Activated T-helper 17 cell treated with anti-CD3 and anti-CD28 coated beads, Interleukin-2, amount 50 U/mL, for 72 hours (primary cell): ENCODE measurements around the gene SCYGR7. TPM values are rescaled to one million over a fixed set of nuclear protein-coding genes. Genes with fewer than 3 reads are reported as not detected.

Experiments
- ATAC-seq: fragments of 150-1000 bp; cut with Tn5 transposase; replicated peaks from 2 replicates; pipeline ENCODE4 v1.10.0; 2021; ENCODE audit warnings: mild to moderate bottlenecking, moderate library complexity
- H3K27ac Mint-ChIP-seq: one replicate; pipeline ENCODE4 v1.8.0; 2022; ENCODE audit warnings: mixed read lengths
- H3K27me3 Mint-ChIP-seq: one replicate; pipeline ENCODE4 v1.8.0; 2022; ENCODE audit warnings: mixed read lengths
- H3K36me3 Mint-ChIP-seq: one replicate; pipeline ENCODE4 v1.8.0; 2022; ENCODE audit warnings: low read depth, mild to moderate bottlenecking, mixed read lengths
- H3K4me1 Mint-ChIP-seq: one replicate; pipeline ENCODE4 v1.8.0; 2022; ENCODE audit warnings: mixed read lengths
- H3K4me3 Mint-ChIP-seq: one replicate; pipeline ENCODE4 v1.8.0; 2022; ENCODE audit warnings: mild to moderate bottlenecking, mixed read lengths
- H3K9me3 Mint-ChIP-seq: one replicate; pipeline ENCODE4 v1.8.0; 2022; ENCODE audit warnings: mixed read lengths
- total RNA-seq, 2 donors: library from RNA; stranded (reverse); gene quantifications; one replicate each; pipeline ENCODE4 v1.2.3, GENCODE V29; 2022

SCYGR7 gene
- total RNA-seq, 2 donors from 2014 or later = not detected

GRCh38 chr2:227774011-227774624 lies 46.0 kb downstream of the SCYGR7 start:
- ATAC-seq = peak; percentile 76
- H3K36me3 Mint-ChIP-seq = peaks cover 4% of the 10 kb centered on the region
- H3K4me1 Mint-ChIP-seq = peaks cover 34% of the 10 kb centered on the region
- peak overlapping the region; percentile 84 for H3K27ac Mint-ChIP-seq
- no peaks in the 10 kb centered on the region for H3K27me3 Mint-ChIP-seq
- H3K4me3 Mint-ChIP-seq = peak overlapping the region; percentile 78
- no peaks in the 10 kb centered on the region for H3K9me3 Mint-ChIP-seq

- H3K4me3 Mint-ChIP-seq = peak overlapping the region; percentile 78
- peak overlapping the region; percentile 84 for H3K27ac Mint-ChIP-seq
- H3K9me3 Mint-ChIP-seq = no peaks in the 10 kb centered on the region
- peaks cover 34% of the 10 kb centered on the region for H3K4me1 Mint-ChIP-seq
- peak; percentile 80 for ATAC-seq
- no peaks in the 10 kb centered on the region for H3K27me3 Mint-ChIP-seq
- peaks cover 4% of the 10 kb centered on the region for H3K36me3 Mint-ChIP-seq
Measured at GRCh38 chr2:227774895-227775842, 47.0 kb downstream of the SCYGR7 start.

Other genes starting within 250 kb of the SCYGR7 start
- gene SCYGR2, start 129.4 kb upstream of the SCYGR7 start, total RNA-seq = not detected
- gene SCYGR3, start 113.5 kb upstream of the SCYGR7 start, total RNA-seq = not detected
- gene SCYGR4, start 110.8 kb upstream of the SCYGR7 start, total RNA-seq = not detected
- not detected for gene SCYGR5, start 61.5 kb upstream of the SCYGR7 start, total RNA-seq
- not detected for gene SLC19A3, start 10.3 kb upstream of the SCYGR7 start, total RNA-seq
- gene SCYGR6, start 3.6 kb upstream of the SCYGR7 start, total RNA-seq = not detected
- gene SCYGR8, start 17.6 kb downstream of the SCYGR7 start, total RNA-seq = not detected
- gene CCL20, start 85.5 kb downstream of the SCYGR7 start, total RNA-seq = 100 to 1,000 TPM in 1 of 2 donors, 10 to 100 TPM in 1; 36.1 to 137 TPM
- gene DAW1, start 143.3 kb downstream of the SCYGR7 start, total RNA-seq = under 1 TPM in 1 of 2 donors, not detected in 1; 0.24 TPM